Fibroblast of lung (primary cell): Measurements from ENCODE around the gene EIF4A2. TPM values are rescaled to one million over a fixed set of nuclear protein-coding genes. Genes with fewer than 3 reads are reported as not detected.
"Not testable (repeated sequence)": the region's sequence is repeated elsewhere in the genome, so short reads cannot be mapped to it uniquely, and the experiment has no call there.

ENCODE experiments used
- DNase-seq, 2 donors: peaks; one replicate each; pipeline versions ENCODE4 v3.0.0 to v3.0.0-alpha.2; 2010; ENCODE audit warnings: low read depth in 2 of 2
- H2AFZ ChIP-seq: 2 replicates; pipeline ENCODE4 v1.5.1; 2012; ENCODE audit warnings: low read length, control low read depth, inconsistent platforms
- H3K27ac ChIP-seq: 2 replicates; pipeline ENCODE4 v1.5.1; 2011; ENCODE audit warnings: low read length, control low read depth; ENCODE audit not compliant: insufficient read depth
- H3K27me3 ChIP-seq: 2 replicates; pipeline ENCODE4 v1.5.1; 2011; ENCODE audit warnings: mild to moderate bottlenecking, low read length; ENCODE audit not compliant: control insufficient read depth, insufficient read depth
- H3K36me3 ChIP-seq: 2 replicates; pipeline ENCODE4 v1.5.1; 2011; ENCODE audit warnings: low read length; ENCODE audit not compliant: control insufficient read depth, insufficient read depth
- H3K4me1 ChIP-seq: 2 replicates; pipeline ENCODE4 v1.5.1; 2011; ENCODE audit warnings: low read length; ENCODE audit not compliant: control insufficient read depth, insufficient read depth; ENCODE audit errors: extremely low read depth
- H3K4me2 ChIP-seq: 2 replicates; pipeline ENCODE4 v1.5.1; 2011; ENCODE audit warnings: low read length, control low read depth; ENCODE audit not compliant: insufficient read depth; ENCODE audit errors: extremely low read depth
- H3K4me3 ChIP-seq, 4 experiments: fragments of 200-600 bp in 1 of 4; sonication (generic) in 1 of 4; replicated peaks in 1 of 4; 2 replicates each; pipeline ENCODE4 v1.5.1; 2011 to 2016; ENCODE audit warnings: low read length in 4 of 4, low read depth in 3 of 4, mild to moderate bottlenecking in 3 of 4, control low read depth in 2 of 4, inconsistent platforms in 1 of 4, mixed read lengths in 1 of 4; ENCODE audit not compliant: insufficient read depth in 1 of 4; ENCODE audit errors: control extremely low read depth in 1 of 4
- H3K79me2 ChIP-seq: 2 replicates; pipeline ENCODE4 v1.5.1; 2012; ENCODE audit warnings: mild to moderate bottlenecking, low read length, inconsistent platforms; ENCODE audit not compliant: control insufficient read depth, insufficient read depth
- H3K9ac ChIP-seq: 2 replicates; pipeline ENCODE4 v1.5.1; 2011; ENCODE audit warnings: mild to moderate bottlenecking, low read length, control low read depth; ENCODE audit not compliant: insufficient read depth
- H3K9me3 ChIP-seq: 2 replicates; pipeline ENCODE4 v1.5.1; 2012; ENCODE audit warnings: low read depth, low read length; ENCODE audit not compliant: control insufficient read depth, insufficient read depth
- H4K20me1 ChIP-seq: 2 replicates; pipeline ENCODE4 v1.5.1; 2011; ENCODE audit warnings: low read length; ENCODE audit not compliant: control insufficient read depth, insufficient read depth; ENCODE audit errors: extremely low read depth
- EZH2 ChIP-seq: IDR thresholded peaks from 2 replicates; pipeline ENCODE4 v1.5.1; 2012; ENCODE audit warnings: low read length, control low read depth, mild to moderate bottlenecking; ENCODE audit errors: missing control alignments
- polyA plus RNA-seq, 2 donors: library from polyadenylated mRNA; depleted of rRNA in 1 of 2; stranded (reverse) in 1 of 2; unstranded in 1 of 2; fragments of >200 nt; gene quantifications; 2 replicates each; pipeline ENCODE4 v1.2.1, GENCODE V29; 2011 to 2012; ENCODE audit warnings: missing spikeins in 1 of 2
- total RNA-seq: library from RNA; depleted of rRNA; stranded (reverse); fragments of >200 nt; gene quantifications from 2 replicates; pipeline ENCODE4 v1.2.1, GENCODE V29; 2014
- TF ChIP-seq, protein P1 (sequence below), 2 donors: IDR thresholded peaks in 1 of 2; conservative IDR thresholded peaks in 1 of 2; 1 replicate in 1 of 2; 2 replicates in 1 of 2; pipeline ENCODE4 v1.5.1; 2011 to 2012; ENCODE audit warnings: low read length in 2 of 2, control low read depth in 1 of 2, inconsistent platforms in 1 of 2, low read depth in 1 of 2, mild to moderate bottlenecking in 1 of 2

The EIF4A2 gene
- total and polyA plus RNA-seq, 2 donors (not counting 1 experiment from before 2014, with no cell fraction given): 432 to 1,128 TPM

DNA sequence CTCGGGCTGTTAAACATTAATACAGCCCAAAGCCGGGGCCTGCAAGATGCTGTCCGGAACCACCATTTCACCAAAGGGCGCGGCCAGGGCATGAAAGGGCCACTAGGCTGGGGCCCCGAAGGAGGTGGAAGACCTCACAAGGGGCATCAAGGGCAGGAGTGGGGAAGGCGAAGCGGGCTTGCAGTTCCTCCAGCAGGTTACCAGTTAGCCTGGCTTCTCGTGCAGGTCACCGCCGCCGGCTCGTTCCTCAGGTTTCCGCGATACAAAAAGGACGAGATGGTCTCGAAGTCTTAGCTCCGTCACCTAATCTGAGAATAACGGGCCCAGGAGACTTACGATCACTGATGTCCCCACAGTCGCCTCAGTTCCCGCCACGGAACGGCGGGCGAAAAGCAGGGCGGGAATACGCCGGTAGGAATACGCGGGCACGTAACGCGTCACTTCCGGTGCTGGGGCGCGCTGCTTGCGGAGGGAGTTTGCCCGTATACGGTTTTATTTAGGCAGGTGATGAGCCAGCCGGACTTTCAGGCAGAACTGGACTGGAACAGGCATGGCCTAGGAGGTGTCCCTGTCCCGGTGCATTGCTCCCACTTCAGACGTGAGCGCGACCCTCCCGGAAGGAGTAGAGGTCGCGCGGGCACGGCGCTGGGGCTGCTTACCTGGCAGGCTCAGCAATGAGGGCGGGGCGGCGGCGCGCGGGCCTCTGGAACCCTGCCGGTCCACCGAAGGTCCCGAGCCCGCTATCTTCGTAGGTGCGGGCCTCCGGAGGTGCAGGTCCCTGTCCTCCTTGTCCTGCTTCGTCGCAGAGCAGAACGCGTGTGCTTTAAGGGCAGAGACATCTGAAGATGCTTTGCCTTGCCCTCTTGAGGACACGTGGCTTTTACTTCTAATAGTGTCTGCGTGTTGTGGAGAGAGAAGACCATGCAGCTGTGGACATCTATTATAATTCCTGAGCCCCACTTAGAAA is 23.0 kb downstream of the EIF4A2 start, which contains the start of gene RFC4:
Gene RFC4, minus strand, starts transcription at position 394 of the 967 bp plus-strand sequence. CDS start 1,769 bp downstream, outside the sequence.
- TF ChIP-seq, protein P1, sequence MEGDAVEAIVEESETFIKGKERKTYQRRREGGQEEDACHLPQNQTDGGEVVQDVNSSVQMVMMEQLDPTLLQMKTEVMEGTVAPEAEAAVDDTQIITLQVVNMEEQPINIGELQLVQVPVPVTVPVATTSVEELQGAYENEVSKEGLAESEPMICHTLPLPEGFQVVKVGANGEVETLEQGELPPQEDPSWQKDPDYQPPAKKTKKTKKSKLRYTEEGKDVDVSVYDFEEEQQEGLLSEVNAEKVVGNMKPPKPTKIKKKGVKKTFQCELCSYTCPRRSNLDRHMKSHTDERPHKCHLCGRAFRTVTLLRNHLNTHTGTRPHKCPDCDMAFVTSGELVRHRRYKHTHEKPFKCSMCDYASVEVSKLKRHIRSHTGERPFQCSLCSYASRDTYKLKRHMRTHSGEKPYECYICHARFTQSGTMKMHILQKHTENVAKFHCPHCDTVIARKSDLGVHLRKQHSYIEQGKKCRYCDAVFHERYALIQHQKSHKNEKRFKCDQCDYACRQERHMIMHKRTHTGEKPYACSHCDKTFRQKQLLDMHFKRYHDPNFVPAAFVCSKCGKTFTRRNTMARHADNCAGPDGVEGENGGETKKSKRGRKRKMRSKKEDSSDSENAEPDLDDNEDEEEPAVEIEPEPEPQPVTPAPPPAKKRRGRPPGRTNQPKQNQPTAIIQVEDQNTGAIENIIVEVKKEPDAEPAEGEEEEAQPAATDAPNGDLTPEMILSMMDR (conservative IDR thresholded peaks at IDR 0.05 in 1 of 2, IDR thresholded peaks at IDR 0.05 in 1 of 2; ENCODE audit: low read depth in 1 of 2, low read length in 2 of 2): no peak
- no peak for TF ChIP-seq EZH2
- Histone ChIP-seq H3K4me3 (peak within 1 kb of the TSS; percentile 57 to 79 (median 74)), H3K79me2 (peaks cover 13% of the 10 kb centered on the region), H3K27me3 (no peaks in the 10 kb centered on the region), H3K4me2 (peak within 1 kb of the TSS; percentile 76), H3K4me1 (no peaks in the 10 kb centered on the region), H3K9me3 (no peaks in the 10 kb centered on the region), H3K9ac (peak within 1 kb of the TSS; percentile 76), H4K20me1 (no peaks in the 10 kb centered on the region), H3K36me3 (peaks cover 2% of the 10 kb centered on the region), H3K27ac (peak within 1 kb of the TSS; percentile 78), H2AFZ (peak within 1 kb of the TSS; percentile 100)
- DNase-seq: peak; percentile 70 to 72

DNA sequence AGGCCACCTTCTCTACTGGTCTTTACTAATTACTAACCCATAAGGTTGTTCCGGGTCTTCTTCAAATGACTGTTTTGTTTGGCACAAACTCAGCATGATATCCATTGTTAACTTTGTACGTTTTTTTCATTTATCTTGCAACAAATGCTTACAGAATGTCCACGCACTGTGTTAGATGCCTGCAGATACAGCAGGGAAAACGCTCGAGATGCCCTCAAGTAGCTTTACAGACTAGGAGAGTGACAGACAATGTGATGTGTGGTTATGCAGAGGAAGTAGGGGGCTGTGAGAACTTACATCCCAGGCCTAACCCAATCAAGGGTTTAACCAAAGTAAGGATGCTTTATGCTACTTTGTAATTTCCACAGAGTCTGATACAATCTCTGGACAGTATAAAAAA is 23.9 kb downstream of the EIF4A2 start:
- H3K79me2 ChIP-seq: peaks cover 13% of the 10 kb centered on the region
- TF ChIP-seq, protein P1 (conservative IDR thresholded peaks at IDR 0.05 in 1 of 2, IDR thresholded peaks at IDR 0.05 in 1 of 2; ENCODE audit: low read depth in 1 of 2, low read length in 2 of 2): no peak
- TF ChIP-seq EZH2: no peak
- peak overlapping the region; percentile 76 for H3K4me2 ChIP-seq
- H2AFZ ChIP-seq: no peak overlapping the region
- peak overlapping the region in 2 of 4 experiments; percentile 57 to 75 for H3K4me3 ChIP-seq
- peaks cover 2% of the 10 kb centered on the region for H3K36me3 ChIP-seq
- no peaks in the 10 kb centered on the region for H3K4me1 ChIP-seq
- no peak overlapping the region for H3K27ac ChIP-seq
- no peaks in the 10 kb centered on the region for H3K9me3 ChIP-seq
- no peak overlapping the region for H3K9ac ChIP-seq
- H4K20me1 ChIP-seq: no peaks in the 10 kb centered on the region
- DNase-seq: no peak
- H3K27me3 ChIP-seq: no peaks in the 10 kb centered on the region

DNA sequence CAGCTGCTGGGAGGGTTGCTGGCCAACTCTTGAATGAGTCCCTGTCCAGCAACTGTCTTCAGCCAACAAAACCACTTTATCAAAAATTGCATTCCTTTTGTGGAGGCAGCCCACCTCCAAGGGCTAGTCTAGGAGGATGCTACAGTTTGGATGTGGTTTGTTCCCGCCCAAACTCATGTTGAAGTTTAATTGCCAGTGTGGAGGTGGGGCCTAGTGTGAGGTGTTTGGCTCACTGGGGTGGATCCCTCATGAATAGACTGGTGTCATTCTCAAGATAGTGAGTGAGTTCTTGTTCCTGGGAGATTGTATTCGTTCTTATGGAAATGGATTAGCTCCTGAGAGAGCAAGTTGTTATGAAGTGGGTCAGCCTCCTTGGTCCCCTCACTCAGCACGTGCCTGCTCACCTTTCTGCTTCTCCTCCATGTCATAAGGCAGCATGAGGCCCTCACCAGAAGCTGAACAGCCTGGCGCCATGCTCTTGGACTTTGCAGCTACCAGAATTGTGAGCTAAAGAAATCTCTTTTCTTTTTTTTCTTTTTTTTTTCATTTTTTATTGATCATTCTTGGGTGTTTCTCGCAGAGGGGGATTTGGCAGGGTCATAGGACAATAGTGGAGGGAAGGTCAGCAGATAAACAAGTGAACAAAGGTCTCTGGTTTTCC is 27.1 kb downstream of the EIF4A2 start:
- H3K9me3 ChIP-seq: no peaks in the 10 kb centered on the region
- peaks cover 7% of the 10 kb centered on the region for H3K79me2 ChIP-seq
- H2AFZ ChIP-seq: no peak overlapping the region
- no peak for TF ChIP-seq EZH2
- TF ChIP-seq, protein P1 (conservative IDR thresholded peaks at IDR 0.05 in 1 of 2, IDR thresholded peaks at IDR 0.05 in 1 of 2; ENCODE audit: low read depth in 1 of 2, low read length in 2 of 2): no peak
- H3K4me2 ChIP-seq: no peak overlapping the region
- H3K4me3 ChIP-seq: no peak overlapping the region
- no peaks in the 10 kb centered on the region for H3K36me3 ChIP-seq
- H3K27me3 ChIP-seq: no peaks in the 10 kb centered on the region
- H3K9ac ChIP-seq: no peak overlapping the region
- H3K27ac ChIP-seq: no peak overlapping the region
- no peaks in the 10 kb centered on the region for H3K4me1 ChIP-seq
- no peaks in the 10 kb centered on the region for H4K20me1 ChIP-seq
- DNase-seq: no peak

GRCh38 chr3:186811313-186811712 is 27.9 kb downstream of the EIF4A2 start:
- not testable (repeated sequence) for H3K9ac ChIP-seq, H4K20me1 ChIP-seq

More at GRCh38 chr3:186811313-186811712, 27.9 kb downstream of the EIF4A2 start:
- H2AFZ ChIP-seq, H3K27ac ChIP-seq, H3K36me3 ChIP-seq, H3K4me2 ChIP-seq, H3K9me3 ChIP-seq, H3K79me2 ChIP-seq, H3K4me3 ChIP-seq, H3K27me3 ChIP-seq, H3K4me1 ChIP-seq, DNase-seq: not testable (repeated sequence)
